GM19397 (cell line): ENCODE results near the gene ANKRD10.
A peak's percentile ranks its signal among the peaks of the same experiment; 100 is the strongest.

Experiments
- ATAC-seq: cut with Tn5 transposase; IDR thresholded peaks from one replicate; pipeline ENCODE4 v1.9.1; 2021; ENCODE audit warnings: mild to moderate bottlenecking, moderate library complexity; ENCODE audit not compliant: unreplicated experiment

Gene ANKRD10

GRCh38 chr13:110915874-110916206 is 971 bp upstream of the ANKRD10 start:
- ATAC-seq = no peak

GRCh38 chr13:110914331-110915056 is 375 bp downstream of the ANKRD10 start:
- peak; percentile 42 for ATAC-seq

- no peak for ATAC-seq
Observed at GRCh38 chr13:110914081-110914330, 863 bp downstream of the ANKRD10 start.

- no peak for ATAC-seq
Observed at GRCh38 chr13:110913322-110914080, 1.4 kb downstream of the ANKRD10 start.

- no peak for ATAC-seq
Observed at GRCh38 chr13:110912651-110913051, 2.2 kb downstream of the ANKRD10 start.

GRCh38 chr13:110911880-110912279 is 3.0 kb downstream of the ANKRD10 start:
- no peak for ATAC-seq

- ATAC-seq = no peak
Observed at GRCh38 chr13:110910013-110910890, 4.6 kb downstream of the ANKRD10 start.

GRCh38 chr13:110907951-110908898 is 6.6 kb downstream of the ANKRD10 start:
- no peak for ATAC-seq

GRCh38 chr13:110907301-110907700 is 7.6 kb downstream of the ANKRD10 start:
- ATAC-seq = no peak

GRCh38 chr13:110904748-110905147 is 10.1 kb downstream of the ANKRD10 start:
- no peak for ATAC-seq

GRCh38 chr13:110902370-110902769 is 12.5 kb downstream of the ANKRD10 start:
- no peak for ATAC-seq

GRCh38 chr13:110897521-110897920 is 17.3 kb downstream of the ANKRD10 start:
- ATAC-seq = no peak

GRCh38 chr13:110897014-110897413 is 17.9 kb downstream of the ANKRD10 start:
- no peak for ATAC-seq

GRCh38 chr13:110894086-110894485 is 20.8 kb downstream of the ANKRD10 start:
- no peak for ATAC-seq

- no peak for ATAC-seq
Observed at GRCh38 chr13:110893571-110893970, 21.3 kb downstream of the ANKRD10 start.

- ATAC-seq = no peak
Observed at GRCh38 chr13:110890279-110891165, 24.3 kb downstream of the ANKRD10 start.

- no peak for ATAC-seq
Observed at GRCh38 chr13:110888390-110888789, 26.5 kb downstream of the ANKRD10 start.

GRCh38 chr13:110887597-110888333 is 27.1 kb downstream of the ANKRD10 start:
- no peak for ATAC-seq
